ENCODE data around the gene RPGR. TPM values are rescaled to one million over a fixed set of nuclear protein-coding genes. Genes with fewer than 3 reads are reported as not detected.
A peak's percentile ranks its signal among the peaks of the same experiment; 100 is the strongest.

Gene RPGR
- total RNA-seq, 1 donor from 2014 or later = 9.2 TPM

DNA sequence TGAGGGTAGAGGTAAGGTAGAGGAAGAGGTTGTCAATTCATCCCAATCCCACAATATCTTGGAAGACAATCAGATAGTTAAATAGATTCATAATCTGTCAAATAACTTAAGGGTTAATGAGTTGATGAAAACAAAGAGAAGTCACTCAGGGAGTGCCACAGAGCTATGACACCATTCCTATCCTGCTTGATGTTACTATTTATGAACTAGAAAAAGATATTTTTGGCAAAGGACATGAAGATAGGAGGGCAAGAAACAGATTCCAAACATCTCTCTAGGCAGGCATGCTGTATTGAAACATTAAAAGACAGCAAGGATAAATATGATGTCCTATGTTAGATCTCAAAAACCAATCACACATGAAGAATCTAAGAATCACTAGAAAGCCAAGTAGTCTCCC is 103.1 kb downstream of the RPGR start:
- DNase-seq (ENCODE audit: low read depth, low spot score) = no peak
- Mint-ChIP-seq H3K27me3 (ENCODE audit: low read depth) (peaks cover 39% of the 10 kb centered on the region), H3K9me3 (no peaks in the 10 kb centered on the region), H3K4me3 (no peak overlapping the region), H3K27ac (ENCODE audit: unreplicated experiment) (no peak overlapping the region), H3K4me1 (peaks cover 3% of the 10 kb centered on the region), H3K36me3 (ENCODE audit: low read depth) (no peaks in the 10 kb centered on the region)
- no peak for TF ChIP-seq CTCF (conservative IDR thresholded peaks at IDR 0.05)

GRCh38 chrX:38221391-38221929 is 105.8 kb downstream of the RPGR start:
- Mint-ChIP-seq H3K4me1 (peaks cover 3% of the 10 kb centered on the region), H3K27me3 (ENCODE audit: low read depth) (peaks cover 46% of the 10 kb centered on the region), H3K36me3 (ENCODE audit: low read depth) (no peaks in the 10 kb centered on the region), H3K4me3 (peak overlapping the region; percentile 91), H3K9me3 (no peaks in the 10 kb centered on the region), H3K27ac (ENCODE audit: unreplicated experiment) (no peak overlapping the region)
- DNase-seq (ENCODE audit: low read depth, low spot score) = no peak
- no peak for TF ChIP-seq CTCF (conservative IDR thresholded peaks at IDR 0.05)

GRCh38 chrX:38220415-38221390 is 106.6 kb downstream of the RPGR start, which contains the start of gene SRPX:
SRPX (minus strand) TSS chrX:38220871; CDS start chrX:38220792, 79 bp downstream.
- Mint-ChIP-seq H3K36me3 (ENCODE audit: low read depth) (no peaks in the 10 kb centered on the region), H3K27me3 (ENCODE audit: low read depth) (peaks cover 46% of the 10 kb centered on the region)
- DNase-seq (ENCODE audit: low read depth, low spot score) = peak; percentile 5

DNA sequence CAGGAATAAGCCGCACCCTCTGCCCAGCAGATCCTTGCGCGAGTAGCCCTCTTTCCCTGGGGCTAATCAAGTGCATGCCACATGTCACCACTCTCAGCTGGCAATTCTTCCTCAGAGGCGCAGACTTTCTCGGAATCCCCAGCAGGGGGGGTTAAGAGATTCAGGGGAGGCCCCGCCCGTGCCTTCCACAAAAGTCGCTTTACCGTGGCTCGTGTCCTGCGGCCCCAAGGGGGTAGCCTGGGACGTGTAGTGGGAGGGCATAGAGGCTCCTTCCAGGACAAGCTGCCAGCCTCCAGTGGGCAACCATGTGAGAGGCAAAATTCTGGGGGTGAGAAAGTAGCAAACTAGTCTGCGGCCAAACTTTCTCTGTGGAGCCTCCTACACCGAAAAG is 107.3 kb downstream of the RPGR start:
- Mint-ChIP-seq H3K4me1 (peaks cover 3% of the 10 kb centered on the region), H3K36me3 (ENCODE audit: low read depth) (no peaks in the 10 kb centered on the region), H3K27me3 (ENCODE audit: low read depth) (peaks cover 42% of the 10 kb centered on the region), H3K4me3 (peak overlapping the region; percentile 91), H3K27ac (ENCODE audit: unreplicated experiment) (no peak overlapping the region), H3K9me3 (no peaks in the 10 kb centered on the region)
- TF ChIP-seq CTCF (conservative IDR thresholded peaks at IDR 0.05) = peak; percentile 49
- peak; percentile 21 for DNase-seq (ENCODE audit: low read depth, low spot score)

More at GRCh38 chrX:38220415-38221390, 106.6 kb downstream of the RPGR start, which contains the start of gene SRPX:
- peak within 1 kb of the TSS; percentile 91 for H3K4me3 Mint-ChIP-seq
- TF ChIP-seq CTCF (conservative IDR thresholded peaks at IDR 0.05) = no peak
- H3K4me1 Mint-ChIP-seq = peaks cover 3% of the 10 kb centered on the region
- no peak within 1 kb of the TSS for H3K27ac Mint-ChIP-seq (ENCODE audit: unreplicated experiment)
- H3K9me3 Mint-ChIP-seq = no peaks in the 10 kb centered on the region

Other genes with a start within 250 kb of the RPGR start
- gene SRPX, start 106.6 kb downstream of the RPGR start, total RNA-seq = 3.6 and 3.7 TPM in 2 replicates
- gene OTC, start 25.1 kb upstream of the RPGR start, total RNA-seq = 0.14 TPM in 1 of 2 replicates, not detected in the other
- gene TSPAN7, start 234.0 kb upstream of the RPGR start, total RNA-seq = 9.1 and 9.7 TPM in 2 replicates